Hepatocyte (in vitro differentiated cells): ENCODE measurements around the gene PPARA. TPM values are rescaled to one million over a fixed set of nuclear protein-coding genes. Genes with fewer than 3 reads are reported as not detected.

Experiments used
- DNase-seq: peaks from one replicate; pipeline ENCODE4 v3.0.0-alpha.2; 2016; ENCODE audit warnings: low spot score
- H2AFZ ChIP-seq: fragments of 200-600 bp; sonication (generic); 2 replicates; pipeline ENCODE4 v1.6.0; 2016; ENCODE audit warnings: antibody characterized with exemption, mild to moderate bottlenecking
- H3K27ac ChIP-seq: fragments of 200-600 bp; sonication (generic); 2 replicates; pipeline ENCODE4 v1.5.1; 2016; ENCODE audit warnings: mild to moderate bottlenecking
- H3K27me3 ChIP-seq: fragments of 200-600 bp; sonication (generic); 2 replicates; pipeline ENCODE4 v1.6.1; 2016
- H3K36me3 ChIP-seq: fragments of 200-600 bp; sonication (generic); replicated peaks from 2 replicates; pipeline ENCODE4 v1.5.1; 2016; ENCODE audit warnings: low read depth; ENCODE audit not compliant: insufficient read depth
- H3K4me1 ChIP-seq: fragments of 200-600 bp; sonication (generic); 2 replicates; pipeline ENCODE4 v1.5.1; 2016; ENCODE audit warnings: mild to moderate bottlenecking, moderate library complexity; ENCODE audit not compliant: insufficient read depth
- H3K4me2 ChIP-seq: fragments of 200-600 bp; sonication (generic); 2 replicates; pipeline ENCODE4 v1.6.0; 2016
- H3K4me3 ChIP-seq: fragments of 200-600 bp; sonication (generic); 2 replicates; pipeline ENCODE4 v1.5.1; 2016; ENCODE audit warnings: mild to moderate bottlenecking
- H3K79me2 ChIP-seq: fragments of 200-600 bp; sonication (generic); 2 replicates; pipeline ENCODE4 v1.6.0; 2017; ENCODE audit warnings: mild to moderate bottlenecking
- H3K9me2 ChIP-seq: fragments of 200-600 bp; sonication (generic); replicated peaks from 2 replicates; pipeline ENCODE4 v1.6.0; 2017; ENCODE audit warnings: mild to moderate bottlenecking; ENCODE audit not compliant: insufficient read depth
- H3K9me3 ChIP-seq: fragments of 200-600 bp; sonication (generic); 2 replicates; pipeline ENCODE4 v1.5.1; 2016; ENCODE audit warnings: low read depth, mild to moderate bottlenecking
- H4K20me1 ChIP-seq: fragments of 200-600 bp; sonication (generic); 2 replicates; pipeline ENCODE4 v1.6.0; 2016; ENCODE audit warnings: mild to moderate bottlenecking; ENCODE audit not compliant: insufficient read depth, poor library complexity, severe bottlenecking
- EZH2 ChIP-seq: fragments of 200-600 bp; sonication (generic); IDR thresholded peaks from 2 replicates; pipeline ENCODE4 v1.6.1; 2016; ENCODE audit warnings: antibody characterized with exemption, mild to moderate bottlenecking, borderline replicate concordance
- EZH2phosphoT487 ChIP-seq: fragments of 200-600 bp; sonication (generic); IDR thresholded peaks from one replicate; pipeline ENCODE4 v1.6.1; 2018; ENCODE audit warnings: antibody characterized with exemption, mild to moderate bottlenecking, low read depth, moderate library complexity; ENCODE audit not compliant: unreplicated experiment, severe bottlenecking
- WGBS: methylation state at CpG from one replicate; pipeline ENCODE4 v1.1.6; 2016; ENCODE audit warnings: low lambda C conversion rate; ENCODE audit errors: missing lambda C conversion rate; 5-methylcytosine and 5-hydroxymethylcytosine counted together
- microRNA counts: library from miRNA; unstranded; fragments of <30 nt; microRNA quantifications from one replicate; lab custom pipeline; 2017
- polyA plus RNA-seq: library from polyadenylated mRNA; unstranded; fragments of >200 nt; fragmentation: Nextera tagmentation; extraction: Ambion mirVana; gene quantifications from 2 replicates; pipeline ENCODE4 v1.2.1, GENCODE V29; 2016
- total RNA-seq: library from RNA; depleted of rRNA; stranded (reverse); fragments of >200 nt; gene quantifications from 2 replicates; pipeline ENCODE4 v1.2.3, GENCODE V29; 2014
- TF ChIP-seq, protein P1 (sequence below): fragments of 200-600 bp; sonication (generic); IDR thresholded peaks from 2 replicates; pipeline ENCODE4 v1.5.1; 2016; ENCODE audit warnings: antibody characterized with exemption, mild to moderate bottlenecking; ENCODE audit not compliant: poor library complexity

Gene PPARA
- total and polyA plus RNA-seq, 2 experiments from 2014 or later: 13.7 to 31.0 TPM

DNA sequence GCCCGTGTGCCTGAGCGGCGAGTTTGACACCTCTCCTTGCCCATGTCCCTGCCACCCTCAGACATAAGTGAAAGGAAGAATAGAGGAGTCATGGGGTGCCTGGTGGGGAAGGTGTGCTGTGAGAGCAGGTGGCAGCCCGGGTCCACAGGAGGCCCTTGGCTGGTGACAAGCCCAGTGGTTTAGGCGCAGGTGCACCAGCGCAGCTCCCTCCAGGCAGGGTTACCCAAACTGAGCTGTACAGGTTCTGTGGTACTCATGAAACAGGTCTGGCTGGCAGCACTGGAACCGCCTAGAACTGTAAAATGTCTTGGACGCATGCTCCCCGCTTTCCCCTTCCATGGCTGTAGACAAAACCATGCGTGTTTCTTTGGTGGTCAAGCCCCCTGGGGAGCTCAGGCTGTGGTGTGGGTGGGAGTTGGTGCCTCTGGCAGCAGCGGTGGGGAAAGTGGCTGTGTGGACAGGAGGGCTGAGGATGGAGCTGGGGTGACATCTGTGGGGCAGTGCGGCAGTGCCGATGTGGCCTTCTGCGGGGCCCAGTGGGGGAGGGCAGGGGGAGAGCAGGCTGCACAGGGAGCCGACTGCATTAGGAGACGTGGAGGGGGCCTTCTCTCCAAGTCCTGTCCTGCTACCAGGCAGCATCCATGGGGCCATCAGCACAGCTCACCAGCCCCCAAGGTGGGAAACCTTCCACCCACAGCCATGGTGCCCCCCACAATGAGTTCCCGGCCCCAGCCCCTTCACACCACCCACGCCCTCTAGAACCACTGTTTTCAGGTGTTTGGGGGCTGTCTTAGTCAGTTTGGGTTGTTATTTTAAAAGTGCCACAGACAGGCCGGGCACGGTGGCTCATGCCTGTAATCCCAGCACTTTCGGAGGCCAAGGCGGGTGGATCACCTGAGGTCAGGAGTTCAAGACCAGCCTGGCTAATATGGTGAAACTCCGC lies 140.8 kb downstream of the PPARA start:
- H3K4me1 ChIP-seq: peaks cover 8% of the 10 kb centered on the region
- no peak for DNase-seq
- no peak overlapping the region for H3K4me2 ChIP-seq
- TF ChIP-seq EZH2 (no peak), EZH2phosphoT487 (no peak)
- TF ChIP-seq, protein P1, sequence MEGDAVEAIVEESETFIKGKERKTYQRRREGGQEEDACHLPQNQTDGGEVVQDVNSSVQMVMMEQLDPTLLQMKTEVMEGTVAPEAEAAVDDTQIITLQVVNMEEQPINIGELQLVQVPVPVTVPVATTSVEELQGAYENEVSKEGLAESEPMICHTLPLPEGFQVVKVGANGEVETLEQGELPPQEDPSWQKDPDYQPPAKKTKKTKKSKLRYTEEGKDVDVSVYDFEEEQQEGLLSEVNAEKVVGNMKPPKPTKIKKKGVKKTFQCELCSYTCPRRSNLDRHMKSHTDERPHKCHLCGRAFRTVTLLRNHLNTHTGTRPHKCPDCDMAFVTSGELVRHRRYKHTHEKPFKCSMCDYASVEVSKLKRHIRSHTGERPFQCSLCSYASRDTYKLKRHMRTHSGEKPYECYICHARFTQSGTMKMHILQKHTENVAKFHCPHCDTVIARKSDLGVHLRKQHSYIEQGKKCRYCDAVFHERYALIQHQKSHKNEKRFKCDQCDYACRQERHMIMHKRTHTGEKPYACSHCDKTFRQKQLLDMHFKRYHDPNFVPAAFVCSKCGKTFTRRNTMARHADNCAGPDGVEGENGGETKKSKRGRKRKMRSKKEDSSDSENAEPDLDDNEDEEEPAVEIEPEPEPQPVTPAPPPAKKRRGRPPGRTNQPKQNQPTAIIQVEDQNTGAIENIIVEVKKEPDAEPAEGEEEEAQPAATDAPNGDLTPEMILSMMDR: no peak
- H2AFZ ChIP-seq: no peak overlapping the region
- H3K27ac ChIP-seq: no peak overlapping the region
- H3K27me3 ChIP-seq: no peaks in the 10 kb centered on the region
- WGBS: 98% methylated on average over 20 of the region's 23 CpGs
- H3K79me2 ChIP-seq: no peaks in the 10 kb centered on the region
- no peaks in the 10 kb centered on the region for H3K36me3 ChIP-seq
- H3K9me2 ChIP-seq: no peaks in the 10 kb centered on the region
- no peak overlapping the region for H3K4me3 ChIP-seq
- H4K20me1 ChIP-seq: no peaks in the 10 kb centered on the region
- no peaks in the 10 kb centered on the region for H3K9me3 ChIP-seq

GRCh38 chr22:46292173-46292572 lies 141.8 kb downstream of the PPARA start:
- Histone ChIP-seq H3K79me2 (no peaks in the 10 kb centered on the region), H4K20me1 (no peaks in the 10 kb centered on the region), H3K27me3 (no peaks in the 10 kb centered on the region), H3K36me3 (no peaks in the 10 kb centered on the region), H3K9me2 (no peaks in the 10 kb centered on the region), H3K4me3 (no peak overlapping the region), H3K4me2 (no peak overlapping the region), H3K9me3 (no peaks in the 10 kb centered on the region), H3K27ac (no peak overlapping the region), H3K4me1 (peaks cover 8% of the 10 kb centered on the region), H2AFZ (no peak overlapping the region)
- TF ChIP-seq EZH2 (no peak), EZH2phosphoT487 (no peak)
- TF ChIP-seq, protein P1: no peak
- 96% methylated on average over 3 of the region's 3 CpGs for WGBS
- DNase-seq: no peak

GRCh38 chr22:46292732-46293131 lies 142.4 kb downstream of the PPARA start:
- Histone ChIP-seq H3K79me2 (peaks cover 2% of the 10 kb centered on the region), H3K36me3 (no peaks in the 10 kb centered on the region), H3K9me2 (no peaks in the 10 kb centered on the region), H3K4me1 (peaks cover 8% of the 10 kb centered on the region), H3K27me3 (no peaks in the 10 kb centered on the region), H2AFZ (no peak overlapping the region), H3K27ac (no peak overlapping the region), H3K4me3 (no peak overlapping the region), H3K4me2 (no peak overlapping the region), H3K9me3 (no peaks in the 10 kb centered on the region), H4K20me1 (no peaks in the 10 kb centered on the region)
- TF ChIP-seq, protein P1: no peak
- TF ChIP-seq EZH2 (no peak), EZH2phosphoT487 (no peak)
- no peak for DNase-seq
- WGBS: 96% methylated on average over 14 of the region's 14 CpGs

MicroRNAs within 50 kb of the gene (microRNA counts, 767-probe panel; counts per million panel counts)
- microRNA hsa-let-7b-5p (lab: Ali Mortazavi, UCI): 9,582 counts per million, percentile 77 among the panel's probes with 10 or more counts

Other genes starting within 250 kb of the PPARA start
- 2.4 and 2.9 TPM in 2 replicates for gene WNT7B, start 173.4 kb upstream of the PPARA start, total RNA-seq
- gene WNT7B, start 173.4 kb upstream of the PPARA start, polyA plus RNA-seq: 1.9 and 2.0 TPM in 2 replicates
- gene CDPF1, start 99.8 kb downstream of the PPARA start, total RNA-seq: 11.1 and 13.6 TPM in 2 replicates
- 8.2 and 16.7 TPM in 2 replicates for gene CDPF1, start 99.8 kb downstream of the PPARA start, polyA plus RNA-seq
- gene PKDREJ, start 112.8 kb downstream of the PPARA start, total RNA-seq: 0.16 TPM in 1 of 2 replicates, not detected in the other
- gene PKDREJ, start 112.8 kb downstream of the PPARA start, polyA plus RNA-seq: 0.16 TPM in 1 of 2 replicates, not detected in the other
- gene TTC38, start 117.5 kb downstream of the PPARA start, total RNA-seq: 62.4 and 85.8 TPM in 2 replicates
- gene TTC38, start 117.5 kb downstream of the PPARA start, polyA plus RNA-seq: 44.3 and 48.3 TPM in 2 replicates
- 2.6 and 4.4 TPM in 2 replicates for gene GTSE1, start 146.3 kb downstream of the PPARA start, total RNA-seq
- 4.1 and 5.9 TPM in 2 replicates for gene GTSE1, start 146.3 kb downstream of the PPARA start, polyA plus RNA-seq
- gene TRMU, start 185.2 kb downstream of the PPARA start, total RNA-seq: 36.0 and 40.9 TPM in 2 replicates
- gene TRMU, start 185.2 kb downstream of the PPARA start, polyA plus RNA-seq: 38.0 and 44.6 TPM in 2 replicates